HTERT RPE-1 (cell line): ENCODE measurements around the gene C6orf120.

Experiments
- in situ Hi-C: fragments of 300-500 bp; cut with MboI; formaldehyde crosslinking; loops from 4 replicates; pipeline ENCODE4 v1.14.3; 2020; ENCODE audit warnings: low sequenced_read_pairs

Gene C6orf120

DNA sequence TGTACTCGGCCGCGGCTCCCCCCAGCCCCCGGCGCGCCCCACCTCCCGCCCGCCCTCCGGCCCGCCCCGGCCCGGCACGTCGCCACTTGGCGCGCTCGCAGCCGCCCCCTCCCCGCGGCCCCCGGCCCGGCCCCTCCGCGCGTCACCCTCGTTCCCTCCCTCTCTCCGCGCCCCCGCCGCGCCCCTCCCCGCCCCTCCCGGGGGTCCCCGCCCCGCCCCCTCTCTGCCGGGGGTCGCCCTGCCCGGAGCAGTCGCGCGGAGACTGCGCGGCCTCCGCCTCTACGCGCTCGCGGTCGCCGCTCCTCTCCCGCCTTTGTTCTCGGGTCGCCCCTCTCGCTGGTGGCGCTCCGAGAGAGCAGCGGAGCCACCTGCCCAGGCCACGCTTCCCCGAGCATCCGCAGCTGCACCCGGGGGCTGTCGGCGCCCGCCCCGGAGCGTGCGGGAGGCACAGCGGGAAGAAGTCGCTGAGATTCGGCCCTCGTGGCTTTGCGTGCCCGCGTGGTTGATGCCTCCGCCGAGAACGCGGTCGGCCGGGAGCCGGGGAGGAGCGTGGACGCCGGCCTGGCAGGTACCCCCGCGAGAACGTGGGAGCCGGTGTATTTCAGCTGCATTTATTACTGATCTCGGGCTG, 22.7 kb downstream of the C6orf120 start, which contains the start of gene PHF10:
TSS of gene PHF10 (minus strand) at position 7 of the 631 bp plus-strand sequence. CDS start 569 bp downstream, outside the sequence.
- in situ Hi-C loops: no loop called here

DNA sequence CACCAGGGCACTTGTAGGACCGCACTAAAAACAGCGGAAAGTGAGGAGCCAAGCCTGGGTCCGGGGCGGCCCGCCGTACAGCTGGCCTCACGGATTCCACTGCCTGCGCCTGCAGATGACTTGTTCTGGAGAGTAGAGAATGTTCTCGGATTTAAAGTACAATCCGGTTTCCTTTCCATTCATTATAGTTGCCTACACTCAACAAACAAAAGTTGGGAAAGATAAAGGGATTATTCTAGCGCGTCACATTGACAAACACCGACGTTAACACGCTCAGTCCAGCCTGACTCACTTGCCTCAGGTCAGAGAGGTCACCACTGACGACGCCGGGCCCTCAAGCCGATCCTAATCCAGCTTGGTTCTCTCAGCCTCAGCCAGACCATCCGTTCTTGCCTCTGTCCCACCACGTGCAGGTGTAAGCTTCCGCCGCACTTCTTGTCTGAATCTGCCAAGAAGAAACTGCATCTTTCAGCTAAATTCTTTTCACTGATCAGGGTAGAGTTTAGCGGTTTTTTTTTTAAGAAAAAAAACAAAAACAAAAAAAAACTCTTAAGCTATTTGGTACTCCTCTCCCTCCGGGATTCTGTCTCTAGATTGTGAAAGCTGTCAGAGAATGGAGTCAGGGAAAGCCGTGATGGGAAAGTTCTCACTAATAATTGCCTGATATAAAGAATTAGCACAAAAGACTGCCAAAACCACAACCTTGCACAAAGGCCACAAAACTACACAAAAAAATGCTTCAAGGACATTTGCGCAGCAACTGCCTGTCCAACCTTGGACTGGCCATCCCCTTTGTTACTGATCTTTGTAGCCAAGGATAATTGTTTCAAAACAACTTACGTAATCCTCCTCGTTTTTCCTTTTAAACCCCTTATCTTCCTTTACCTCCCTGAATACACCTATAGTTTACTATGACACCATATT, 23.5 kb downstream of the C6orf120 start:
- in situ Hi-C loops: no loop called here

DNA sequence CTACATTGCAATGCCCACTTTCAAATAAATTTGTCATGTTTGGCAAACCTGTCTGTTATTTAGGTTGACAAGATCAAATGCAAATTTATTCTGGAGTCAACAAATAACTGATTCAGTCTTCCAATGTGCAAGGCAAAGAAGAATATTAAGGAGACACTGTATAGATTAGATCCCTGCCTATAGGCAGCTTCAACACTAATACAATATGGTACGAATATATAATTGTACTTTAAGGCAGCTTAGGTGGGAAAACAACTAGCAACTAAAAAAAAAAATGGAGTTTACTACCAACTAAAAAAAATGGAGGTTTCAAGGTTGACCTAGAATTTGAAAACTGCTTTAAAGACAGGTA, 24.1 kb downstream of the C6orf120 start:
- in situ Hi-C loops: no loop called here

DNA sequence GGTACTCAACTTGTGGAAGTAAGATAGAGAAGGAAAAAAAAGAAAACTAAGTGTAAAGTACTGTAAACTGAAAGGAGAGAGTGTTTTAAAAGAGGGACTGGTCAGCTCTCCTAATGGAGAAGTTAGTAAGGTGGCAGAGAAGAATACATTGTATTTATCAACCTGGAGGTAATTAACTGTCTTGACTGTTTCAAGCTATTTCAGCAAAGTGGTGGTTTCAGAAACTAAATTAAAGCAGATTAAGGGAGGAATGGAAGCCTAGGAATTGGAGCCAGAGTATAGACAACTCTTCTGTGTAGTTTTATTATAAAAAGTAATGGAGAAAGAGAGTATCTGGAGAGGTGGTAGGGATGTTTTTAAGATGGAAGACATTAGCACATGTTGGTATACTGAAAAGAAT, 25.0 kb downstream of the C6orf120 start:
- in situ Hi-C loops: no loop called here

DNA sequence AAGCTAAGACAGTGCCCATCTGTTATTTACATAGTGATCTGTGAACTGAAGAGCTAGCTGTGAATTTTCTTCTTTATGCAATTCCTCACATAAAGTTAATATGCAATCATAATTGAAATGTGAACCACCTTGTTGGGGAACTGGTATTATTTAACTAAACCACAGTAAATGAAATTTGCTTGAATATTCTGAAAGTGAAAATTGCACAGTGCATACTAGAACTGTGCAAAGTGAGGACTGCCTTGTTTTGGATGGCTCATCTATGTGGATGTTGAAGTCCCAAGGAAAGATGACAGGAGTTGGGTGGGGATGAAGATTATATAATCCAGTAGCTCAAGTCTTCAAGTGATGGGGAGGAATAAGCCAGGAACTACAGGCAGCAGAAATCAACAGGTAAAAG, 28.0 kb downstream of the C6orf120 start:
- in situ Hi-C loops: no loop called here

DNA sequence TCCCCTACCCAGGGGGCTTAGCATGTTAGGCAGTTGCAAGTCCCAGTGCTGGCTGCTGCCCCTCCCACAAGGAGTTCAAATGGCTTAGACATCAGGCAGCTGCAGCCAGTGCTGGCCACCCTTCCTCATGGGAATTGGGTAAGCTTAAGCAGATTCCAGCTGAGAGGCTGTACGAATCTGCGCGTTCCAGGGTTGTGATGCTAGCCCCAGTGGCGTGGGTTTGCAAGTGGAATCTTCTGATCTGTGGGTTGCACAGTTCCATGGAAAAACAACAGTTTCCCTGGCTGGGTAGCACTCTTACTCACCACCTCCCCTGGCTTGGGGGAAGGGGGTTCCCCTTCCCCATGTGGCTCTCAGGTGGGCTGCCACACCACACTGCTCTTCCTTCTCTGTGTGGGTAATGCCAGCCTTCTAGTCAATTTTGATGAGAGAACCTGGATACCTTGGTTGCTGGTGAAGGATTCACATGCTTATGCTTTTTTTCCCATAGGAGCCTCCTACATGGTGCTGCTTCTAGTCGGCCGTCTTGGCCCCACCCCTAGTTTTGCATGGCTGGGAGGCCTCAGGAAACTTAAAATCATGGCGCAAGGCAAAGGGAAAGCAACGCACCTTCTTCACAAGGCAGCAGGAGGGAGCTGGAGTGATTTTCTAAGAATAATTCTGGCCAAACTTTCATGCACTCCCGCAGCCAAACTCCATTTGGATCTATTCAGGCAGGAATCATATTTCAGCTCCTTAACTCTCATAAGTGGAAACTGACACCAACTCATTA, 36.5 kb downstream of the C6orf120 start:
- in situ Hi-C loops: no loop called here

DNA sequence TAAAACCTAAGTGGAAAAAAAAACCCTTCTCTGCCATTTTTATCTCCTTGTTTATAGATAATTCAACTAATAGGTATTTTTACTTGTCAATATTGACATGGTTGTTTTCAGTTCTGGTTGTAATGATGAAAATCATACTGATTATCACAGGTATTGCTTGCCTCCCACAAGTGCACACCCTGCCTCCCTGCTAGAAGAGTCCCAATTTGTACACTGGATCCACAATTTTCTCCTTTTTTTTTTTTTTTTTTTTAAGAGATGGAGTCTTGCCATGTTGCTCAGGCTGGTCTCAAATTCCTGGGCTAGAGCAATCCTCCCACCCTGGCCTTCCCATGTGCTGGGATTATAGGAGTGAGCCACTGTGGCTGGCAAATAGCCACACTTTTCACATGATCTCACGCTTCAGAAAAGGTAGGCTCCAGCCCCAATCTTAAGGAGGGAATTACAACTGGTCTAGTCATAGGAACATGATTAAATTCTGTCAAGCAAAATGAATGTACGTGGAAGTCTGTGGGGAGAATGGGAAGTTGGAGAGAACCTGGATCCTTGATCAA, 37.1 kb downstream of the C6orf120 start:
- in situ Hi-C loops: no loop called here

DNA sequence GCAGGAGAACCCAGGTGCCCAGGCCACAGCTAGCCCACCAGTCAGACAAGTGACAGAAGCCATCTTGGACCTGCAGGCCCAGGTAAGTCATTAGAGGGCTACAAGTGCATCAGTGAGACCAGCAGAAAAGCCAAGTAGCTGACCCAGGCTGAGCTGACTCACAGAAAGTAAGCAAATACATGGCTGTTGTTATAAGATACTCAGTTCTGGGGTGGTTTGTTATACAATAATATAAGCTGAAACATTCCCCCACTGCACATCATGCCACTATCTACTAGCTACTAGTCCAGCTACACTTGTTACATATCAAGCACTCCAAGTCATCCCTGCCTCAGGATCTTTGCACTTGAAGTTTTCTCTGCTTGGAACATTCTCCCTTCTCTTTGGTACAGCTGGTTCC, 39.4 kb downstream of the C6orf120 start:
- in situ Hi-C loops: no loop called here

DNA sequence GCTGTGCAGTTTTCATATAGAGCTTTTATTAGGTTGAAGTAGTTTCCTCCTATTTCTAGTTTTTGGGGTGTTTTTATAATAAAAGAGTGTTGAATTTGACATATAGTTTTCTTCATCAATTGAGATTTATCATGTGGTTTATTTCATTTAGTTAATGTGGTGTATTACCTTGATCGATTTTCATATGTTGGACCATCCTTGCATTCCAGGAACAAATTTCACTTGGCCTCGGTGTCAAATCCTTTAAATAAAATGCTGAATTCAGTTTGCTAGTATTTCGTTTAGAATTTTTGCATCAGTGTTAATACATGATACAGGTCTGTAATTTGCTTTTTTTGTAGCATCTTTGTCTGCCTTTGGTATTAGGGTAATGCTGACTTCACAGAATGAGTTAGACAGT, 43.5 kb downstream of the C6orf120 start:
- in situ Hi-C loops: no loop called here

DNA sequence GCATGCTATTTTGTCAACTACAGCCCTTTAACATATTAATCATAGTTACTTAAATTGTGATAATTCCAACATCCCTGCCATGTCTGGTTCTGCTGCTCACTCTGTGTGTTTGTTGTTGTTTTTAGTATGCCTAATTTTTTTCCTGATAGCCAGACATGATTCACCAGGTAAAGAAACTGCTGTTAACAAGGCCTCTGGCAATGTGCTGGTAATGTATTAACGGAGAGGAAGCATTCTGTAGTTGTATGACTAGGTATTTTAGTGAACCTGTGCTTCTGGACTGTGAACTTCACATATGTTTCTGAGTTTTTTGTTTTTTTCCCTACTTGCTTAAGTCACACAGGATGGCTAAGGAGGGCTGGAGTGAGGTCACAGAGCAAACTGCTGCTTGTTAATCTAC, 44.6 kb downstream of the C6orf120 start:
- in situ Hi-C loops: no loop called here

DNA sequence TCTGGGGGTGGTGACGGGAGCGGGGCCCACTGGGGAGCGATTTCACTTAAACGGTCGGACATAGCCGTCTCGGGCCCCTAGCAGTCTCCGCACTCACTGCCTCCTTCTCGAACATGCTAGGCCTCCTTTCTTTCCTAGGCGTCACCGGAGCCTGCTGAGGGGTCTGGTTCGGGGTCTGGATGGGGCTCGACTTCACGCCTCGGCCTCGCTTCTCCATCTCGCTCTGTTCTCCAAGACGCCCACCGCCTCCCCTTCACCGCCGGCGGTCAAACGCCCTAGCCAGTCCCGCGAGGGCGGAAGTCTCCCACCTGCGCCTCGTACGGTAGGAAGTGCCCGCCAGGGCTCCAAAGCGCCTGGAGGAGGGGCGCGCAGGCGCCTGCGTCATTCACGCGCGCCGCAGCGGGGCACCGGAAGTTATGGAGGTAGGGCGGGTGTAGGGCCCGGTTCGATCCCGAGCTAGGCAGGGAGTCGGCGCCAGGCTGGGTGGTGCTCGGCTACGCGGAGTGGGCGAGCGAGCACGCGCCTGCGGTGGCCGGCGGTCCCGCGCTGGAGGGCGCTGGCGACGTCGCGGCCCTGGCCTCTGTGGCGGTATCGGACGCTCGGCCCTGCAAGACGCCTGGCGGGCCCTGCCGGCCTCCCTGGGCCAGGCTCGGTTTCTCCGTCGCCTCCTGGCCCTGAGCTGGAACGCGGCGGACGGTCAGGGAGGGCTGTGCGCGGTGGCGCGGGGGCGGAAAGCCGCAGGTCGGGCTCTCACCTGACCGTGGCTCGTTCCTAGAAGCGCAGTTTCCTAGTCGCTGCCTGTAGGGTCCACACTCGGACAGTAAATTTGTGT, 49.5 kb downstream of the C6orf120 start, which contains the start of the genes DYNLT2 and ERMARD:
TSS of gene DYNLT2 (minus strand) at position 331 of the 832 bp plus-strand sequence. CDS start at position 217, 114 bp downstream.
TSS of gene ERMARD (plus strand) at position 381 of the 832 bp plus-strand sequence. CDS start at position 417, 36 bp downstream.
- in situ Hi-C loops: no loop called here

DNA sequence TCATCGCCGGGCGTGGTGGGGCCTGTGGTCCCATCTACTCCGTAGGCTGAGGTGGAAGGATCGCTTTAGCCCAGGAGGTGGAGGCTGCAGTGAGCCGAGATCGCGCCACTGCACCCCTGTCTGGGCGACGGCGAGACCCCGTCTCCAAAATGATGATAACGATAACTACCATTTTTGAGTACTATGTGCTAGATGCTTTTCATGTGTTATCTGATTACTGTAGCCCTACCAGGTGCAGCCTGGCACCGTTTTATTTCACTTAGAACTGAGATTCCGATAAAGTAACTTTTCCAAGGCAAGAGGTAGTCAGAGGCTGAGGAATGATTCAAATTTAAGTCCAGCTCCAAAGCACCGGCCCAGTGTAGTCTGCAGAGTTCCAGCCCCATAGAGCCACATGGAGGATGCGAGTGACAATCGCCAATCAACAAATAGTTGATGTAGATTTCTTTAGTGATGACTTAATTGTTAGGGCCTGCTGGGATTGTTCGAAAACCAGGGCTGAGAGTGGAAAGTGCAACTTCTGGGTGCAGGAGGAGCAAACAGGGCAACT, 50.2 kb downstream of the C6orf120 start:
- in situ Hi-C loops: no loop called here
